Keratinocyte (primary cell): ENCODE results near the gene SLC12A6. TPM values are rescaled to one million over a fixed set of nuclear protein-coding genes. Genes with fewer than 3 reads are reported as not detected.

Source experiments
- DNase-seq: peaks from one replicate; pipeline ENCODE4 v3.0.0-alpha.2; 2011; ENCODE audit warnings: low read depth, missing footprints, low spot score
- FAIRE-seq: peaks from 2 replicates; lab custom pipeline; 2011; peaks lifted over from hg19 to GRCh38; lab: Jason Lieb, UNC
- H2AFZ ChIP-seq: 2 replicates; pipeline ENCODE4 v1.6.0; 2012; ENCODE audit warnings: low read length, control low read depth, inconsistent platforms; ENCODE audit not compliant: control insufficient read depth
- H3K27ac ChIP-seq: 2 replicates; pipeline ENCODE4 v1.5.1; 2011; ENCODE audit warnings: low read length; ENCODE audit not compliant: control insufficient read depth, insufficient read depth
- H3K27me3 ChIP-seq: 3 replicates; pipeline ENCODE4 v1.6.0; 2011; ENCODE audit warnings: low read length; ENCODE audit not compliant: control insufficient read depth, insufficient read depth; ENCODE audit errors: extremely low read depth
- H3K36me3 ChIP-seq, 2 experiments: 2 replicates in 1 of 2; 3 replicates in 1 of 2; pipeline ENCODE4 v1.5.1; 2011; ENCODE audit warnings: low read length in 2 of 2, mild to moderate bottlenecking in 1 of 2; ENCODE audit not compliant: control insufficient read depth in 2 of 2, insufficient read depth in 2 of 2; ENCODE audit errors: extremely low read depth in 1 of 2
- H3K4me1 ChIP-seq: 3 replicates; pipeline ENCODE4 v1.5.1; 2011; ENCODE audit warnings: low read length; ENCODE audit not compliant: control insufficient read depth, insufficient read depth; ENCODE audit errors: extremely low read depth
- H3K4me2 ChIP-seq: 3 replicates; pipeline ENCODE4 v1.6.0; 2011; ENCODE audit warnings: low read depth, low read length; ENCODE audit not compliant: control insufficient read depth, insufficient read depth; ENCODE audit errors: extremely low read depth
- H3K4me3 ChIP-seq, 3 experiments: fragments of 200-600 bp in 1 of 3; sonication (generic) in 1 of 3; 2 replicates in 2 of 3; 3 replicates in 1 of 3; pipeline ENCODE4 v1.5.1; 2011 to 2016; ENCODE audit warnings: low read length in 3 of 3, mild to moderate bottlenecking in 3 of 3, control low read depth in 2 of 3, inconsistent platforms in 1 of 3, low read depth in 1 of 3, mixed read lengths in 1 of 3, mixed run types in 1 of 3, moderate library complexity in 1 of 3; ENCODE audit not compliant: control insufficient read depth in 2 of 3, insufficient read depth in 2 of 3; ENCODE audit errors: extremely low read depth in 1 of 3
- H3K79me2 ChIP-seq: 2 replicates; pipeline ENCODE4 v1.6.0; 2012; ENCODE audit warnings: low read length; ENCODE audit not compliant: control insufficient read depth, insufficient read depth
- H3K9ac ChIP-seq: 3 replicates; pipeline ENCODE4 v1.6.0; 2011; ENCODE audit warnings: low read length; ENCODE audit not compliant: control insufficient read depth, insufficient read depth; ENCODE audit errors: extremely low read depth
- H3K9me1 ChIP-seq: 3 replicates; pipeline ENCODE4 v1.6.0; 2011; ENCODE audit warnings: low read length; ENCODE audit not compliant: control insufficient read depth, insufficient read depth; ENCODE audit errors: extremely low read depth
- H3K9me3 ChIP-seq: 2 replicates; pipeline ENCODE4 v1.5.1; 2012; ENCODE audit warnings: low read depth, low read length; ENCODE audit not compliant: control insufficient read depth
- H4K20me1 ChIP-seq: 3 replicates; pipeline ENCODE4 v1.6.0; 2011; ENCODE audit warnings: low read length; ENCODE audit not compliant: control insufficient read depth, insufficient read depth; ENCODE audit errors: extremely low read depth
- CTCF ChIP-seq, 3 experiments: IDR thresholded peaks in 1 of 3; conservative IDR thresholded peaks in 1 of 3; optimal IDR thresholded peaks in 1 of 3; 2 replicates in 2 of 3; 3 replicates in 1 of 3; pipeline versions ENCODE3 to v1.5.1; 2011; ENCODE audit warnings: low read length in 3 of 3, mild to moderate bottlenecking in 3 of 3, moderate library complexity in 2 of 3, control low read depth in 1 of 3, inconsistent platforms in 1 of 3; ENCODE audit not compliant: insufficient read depth in 2 of 3; ENCODE audit errors: extremely low read depth in 1 of 3
- EZH2 ChIP-seq: IDR thresholded peaks from one replicate; pipeline ENCODE4 v1.6.1; 2012; ENCODE audit warnings: inconsistent platforms, mild to moderate bottlenecking, low read length, moderate library complexity
- dilution Hi-C: fragments of 300-500 bp; cut with MboI; formaldehyde crosslinking; loops from one replicate; pipeline ENCODE4 v1.7.0; 2020; ENCODE audit warnings: low sequenced_read_pairs; ENCODE audit not compliant: extremely low pct_ligation_motif_present
- polyA plus RNA-seq, 5 experiments: library from polyadenylated mRNA; depleted of rRNA in 3 of 5; stranded (reverse) in 3 of 5; stranded (forward) in 1 of 5; unstranded in 1 of 5; fragments of >200 nt; gene quantifications; 1 replicate in 1 of 5; 2 replicates in 3 of 5; 3 replicates in 1 of 5; pipeline versions ENCODE4 v1.2.1 to v1.2.3, GENCODE V29; 2011 to 2012; ENCODE audit warnings: missing spikeins in 2 of 5, low read depth in 1 of 5, low replicate concordance in 1 of 5
- small RNA-seq, 3 experiments: library from RNA; depleted of rRNA; stranded (forward); fragments of <200 nt; gene quantifications; one replicate each; pipeline ENCODE3, GENCODE V24; 2012; ENCODE audit warnings: low read depth in 3 of 3, low replicate concordance in 1 of 3; ENCODE audit not compliant: insufficient read length in 3 of 3

Gene SLC12A6
- polyA plus RNA-seq, 1 donor (not counting 4 experiments of a cell fraction or from before 2014, with no cell fraction given), result 24.3 TPM

DNA sequence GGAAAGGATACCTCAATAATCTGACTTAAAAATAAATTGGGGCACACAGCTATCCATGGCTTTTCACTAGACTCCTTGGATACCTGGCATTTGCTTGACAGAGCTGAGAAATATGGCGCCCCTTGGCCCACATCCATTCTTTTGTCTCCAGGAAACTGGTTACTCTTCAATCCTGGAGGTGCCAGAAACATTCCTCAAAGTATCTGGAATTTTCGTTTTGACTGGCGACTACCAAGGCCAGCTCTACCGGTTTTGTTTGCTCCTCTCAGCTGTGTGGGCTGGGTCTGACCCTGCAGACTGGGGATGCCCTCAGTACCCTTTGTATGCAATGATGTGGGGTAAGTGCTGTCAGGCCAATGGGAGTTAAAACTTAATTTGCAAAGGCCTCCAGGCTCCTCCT lies 154.6 kb downstream of the SLC12A6 start:
- TF ChIP-seq EZH2 (no peak), CTCF (optimal IDR thresholded peaks at IDR 0.05 in 1 of 3, IDR thresholded peaks at IDR 0.05 in 1 of 3, conservative IDR thresholded peaks at IDR 0.05 in 1 of 3; ENCODE audit: extremely low read depth in 1 of 3, insufficient read depth in 2 of 3, low read length in 3 of 3) (no peak)
- H3K4me1 ChIP-seq, result peaks cover 3% of the 10 kb centered on the region
- H3K4me3 ChIP-seq, result no peak overlapping the region
- H2AFZ ChIP-seq, result no peak overlapping the region
- H3K9ac ChIP-seq, result no peak overlapping the region
- dilution Hi-C loops, result no loop called here
- FAIRE-seq (no peak), DNase-seq (no peak)
- no peaks in the 10 kb centered on the region for H3K9me1 ChIP-seq
- peak overlapping the region; percentile 33 for H3K4me2 ChIP-seq
- H3K27me3 ChIP-seq, result no peaks in the 10 kb centered on the region
- peaks cover 88% of the 10 kb centered on the region for H3K79me2 ChIP-seq
- no peaks in the 10 kb centered on the region for H4K20me1 ChIP-seq
- H3K9me3 ChIP-seq, result no peaks in the 10 kb centered on the region
- H3K27ac ChIP-seq, result no peak overlapping the region
- no peaks in the 10 kb centered on the region for H3K36me3 ChIP-seq

Small RNA genes within 50 kb of the gene (small RNA-seq; reads per million reads assigned to genes)
- gene MIR1233-1, result 0 reads per million in 3 experiments
- 0 reads per million in 3 experiments for gene RF00019

Other genes starting within 250 kb of the SLC12A6 start
- gene EMC7, start 235.9 kb downstream of the SLC12A6 start, polyA plus RNA-seq, result 68.2 to 101 TPM (median 77.3 TPM) in 3 replicates
- 1.1 to 2.7 TPM (median 2.3 TPM) in 3 replicates for gene PGBD4, start 235.7 kb downstream of the SLC12A6 start, polyA plus RNA-seq
- gene KATNBL1, start 127.7 kb downstream of the SLC12A6 start, polyA plus RNA-seq, result 26.9 to 54.0 TPM (median 31.4 TPM) in 3 replicates
- 97.3 to 185 TPM (median 145 TPM) in 3 replicates for gene EMC4, start 112.8 kb downstream of the SLC12A6 start, polyA plus RNA-seq
- gene NOP10, start 5.4 kb upstream of the SLC12A6 start, polyA plus RNA-seq, result 492 to 969 TPM (median 663 TPM) in 3 replicates
- not detected in 3 replicates for gene NUTM1, start 5.5 kb upstream of the SLC12A6 start, polyA plus RNA-seq
- 43.3 to 61.3 TPM (median 53.6 TPM) in 3 replicates for gene LPCAT4, start 29.4 kb upstream of the SLC12A6 start, polyA plus RNA-seq
- 27.2 to 54.9 TPM (median 42.0 TPM) in 3 replicates for gene GOLGA8A, start 100.0 kb upstream of the SLC12A6 start, polyA plus RNA-seq
- 33.8 to 49.5 TPM (median 44.6 TPM) in 3 replicates for gene GOLGA8B, start 245.9 kb upstream of the SLC12A6 start, polyA plus RNA-seq